GM21619 (cell line): ENCODE data around the gene DPYD.

Experiments used
- ATAC-seq: cut with Tn5 transposase; IDR thresholded peaks from one replicate; pipeline ENCODE4 v1.9.1; 2021; ENCODE audit not compliant: unreplicated experiment

DPYD gene

GRCh38 chr1:97331165-97331564 lies 589.7 kb downstream of the DPYD start:
- no peak for ATAC-seq

DNA sequence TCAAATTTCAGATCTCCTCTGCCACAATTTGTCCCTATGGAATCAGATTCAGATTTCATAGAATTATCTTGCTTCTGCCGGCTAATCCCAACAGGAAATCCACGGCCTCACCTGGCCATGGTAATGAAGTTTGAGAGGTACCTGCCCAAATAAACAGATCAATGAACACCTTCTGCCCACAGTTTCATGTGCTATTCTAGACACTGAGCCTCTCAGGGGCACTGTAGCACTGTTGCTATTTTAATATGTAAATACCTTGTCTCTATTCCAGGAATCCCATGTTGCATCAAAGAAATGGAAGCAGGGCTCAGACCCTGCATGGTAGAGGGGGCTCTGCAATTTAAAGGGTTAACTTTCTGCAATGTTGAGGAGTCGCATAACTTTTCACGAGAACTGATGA lies 606.1 kb downstream of the DPYD start:
- no peak for ATAC-seq

DNA sequence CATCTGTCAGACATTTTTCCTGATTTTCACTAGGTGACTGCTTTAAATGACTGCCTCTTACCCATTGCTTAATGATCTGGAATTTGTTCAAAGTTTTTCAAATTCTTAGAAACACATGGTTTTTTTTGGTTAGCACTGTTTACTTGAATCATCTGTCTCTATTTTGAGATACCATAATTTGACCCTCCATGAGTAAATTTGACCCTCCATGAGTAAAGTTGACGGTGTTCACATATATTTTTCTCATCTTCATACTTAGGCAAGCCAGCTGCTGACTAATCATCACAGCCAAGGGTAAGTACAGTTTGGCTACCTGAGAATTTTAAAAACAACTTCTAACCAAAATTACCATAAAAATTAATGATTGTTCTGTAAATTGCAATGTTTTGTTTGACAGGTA lies 612.7 kb downstream of the DPYD start:
- ATAC-seq: no peak

DNA sequence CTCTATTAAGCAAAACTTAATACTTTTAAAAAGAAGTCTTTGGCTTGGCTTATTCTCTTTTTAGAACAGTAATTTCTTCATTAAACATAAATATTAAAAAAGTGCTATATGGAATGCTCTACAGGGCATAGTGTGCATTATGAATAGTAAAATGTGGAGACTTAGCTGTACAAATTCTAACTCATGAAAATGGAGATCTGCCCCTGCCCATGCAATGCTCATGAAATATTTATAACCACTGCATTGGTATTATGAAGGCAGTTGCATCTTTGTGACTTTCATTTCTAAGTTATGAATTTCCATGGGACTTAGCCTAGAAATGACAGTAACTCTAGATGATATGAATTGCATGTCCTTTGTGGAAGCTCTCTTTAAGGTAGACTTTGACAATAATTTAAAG lies 613.3 kb downstream of the DPYD start:
- no peak for ATAC-seq

DNA sequence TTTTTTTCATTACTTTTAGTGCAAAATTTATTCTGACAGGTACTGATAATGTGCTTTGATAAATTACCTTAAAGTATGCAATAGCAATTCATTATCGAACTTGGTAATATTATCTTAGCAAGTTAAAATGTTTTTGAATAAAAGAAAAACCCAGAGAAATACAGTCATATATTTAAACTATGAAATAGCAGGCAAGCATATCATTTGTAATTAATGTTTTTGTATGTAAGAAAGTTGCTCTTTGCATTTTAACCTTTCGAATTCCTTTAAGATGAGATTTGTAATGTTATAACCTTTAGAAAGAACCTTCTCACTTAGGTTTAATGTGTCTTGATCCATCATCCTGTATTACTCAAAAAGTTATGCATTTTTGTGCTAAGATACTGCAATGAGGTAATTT lies 613.7 kb downstream of the DPYD start:
- no peak for ATAC-seq

- no peak for ATAC-seq
Measured at GRCh38 chr1:97306504-97306903, 614.3 kb downstream of the DPYD start.

- ATAC-seq: no peak
Measured at GRCh38 chr1:97304366-97304765, 616.5 kb downstream of the DPYD start.

GRCh38 chr1:97298966-97299365 lies 621.9 kb downstream of the DPYD start:
- ATAC-seq: no peak

DNA sequence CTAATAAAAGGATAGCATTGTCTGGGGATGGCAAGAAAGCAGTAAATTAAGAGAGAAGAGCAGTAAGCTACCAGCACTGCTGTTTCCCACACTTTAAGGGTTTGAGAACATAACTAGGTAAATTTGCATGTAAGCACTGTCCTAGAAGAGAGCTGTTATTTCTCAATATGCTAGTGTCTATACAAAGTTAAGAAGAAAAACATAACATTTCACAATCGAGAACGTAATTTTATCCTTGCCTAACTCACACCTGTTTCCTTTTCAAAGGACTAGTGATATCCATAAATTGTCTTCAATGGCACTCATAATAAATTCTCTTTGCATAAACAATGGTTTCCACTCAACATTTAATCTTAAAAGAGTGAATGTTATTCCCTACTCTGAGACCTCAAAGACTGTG lies 623.2 kb downstream of the DPYD start:
- ATAC-seq: no peak

DNA sequence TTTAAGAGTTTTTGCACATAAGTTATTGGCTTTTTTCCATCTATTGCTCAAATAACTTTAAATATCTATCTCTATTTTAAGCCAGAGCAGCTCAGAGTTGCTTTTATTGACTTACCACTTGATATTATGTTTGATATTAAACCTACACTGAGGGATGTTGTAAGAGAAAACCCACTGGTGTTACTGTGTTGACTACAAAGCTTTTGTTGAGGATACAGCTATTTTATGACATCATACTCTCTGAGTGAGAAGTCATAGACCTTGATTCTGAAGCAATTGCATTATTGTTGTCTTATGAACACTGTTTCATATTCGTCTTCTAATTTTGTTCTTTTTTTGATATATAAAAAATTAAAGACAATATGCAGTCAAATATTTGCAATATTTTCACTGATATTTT lies 638.9 kb downstream of the DPYD start:
- no peak for ATAC-seq

DNA sequence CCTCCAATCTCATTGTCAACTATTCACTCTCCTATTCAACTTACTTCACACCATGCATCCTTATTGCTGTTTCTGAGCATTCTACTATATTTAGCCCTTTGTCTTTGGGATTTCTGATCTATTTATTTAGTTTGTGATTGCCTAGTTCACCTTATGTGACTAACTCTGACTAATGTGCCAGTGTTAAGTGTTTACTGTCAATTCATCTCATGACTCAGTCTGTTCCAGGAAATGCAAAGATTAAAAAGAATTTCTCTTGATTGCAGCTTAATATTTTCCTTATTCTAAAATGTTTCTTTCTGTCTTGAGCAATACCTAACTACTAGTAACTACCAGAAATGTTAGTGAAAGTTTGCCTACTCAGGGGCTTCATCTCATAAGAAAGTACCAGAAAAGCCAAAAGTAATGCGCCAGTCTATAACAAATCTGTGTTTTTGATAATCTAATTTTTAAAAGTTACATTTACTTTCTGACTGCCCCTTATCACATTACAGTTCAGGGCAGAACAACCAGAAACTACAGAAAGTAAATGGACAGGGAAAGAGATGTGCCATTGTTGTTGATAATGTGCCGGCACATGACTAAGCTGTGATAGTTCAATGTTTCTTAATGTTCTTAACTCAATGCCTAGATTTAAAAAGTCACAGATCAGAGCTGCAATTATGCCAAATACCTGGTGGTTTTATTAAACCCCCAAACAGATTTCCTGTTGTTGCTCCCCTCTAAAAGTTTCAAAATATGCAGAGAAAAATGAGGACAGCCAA lies 642.8 kb downstream of the DPYD start:
- ATAC-seq: no peak

DNA sequence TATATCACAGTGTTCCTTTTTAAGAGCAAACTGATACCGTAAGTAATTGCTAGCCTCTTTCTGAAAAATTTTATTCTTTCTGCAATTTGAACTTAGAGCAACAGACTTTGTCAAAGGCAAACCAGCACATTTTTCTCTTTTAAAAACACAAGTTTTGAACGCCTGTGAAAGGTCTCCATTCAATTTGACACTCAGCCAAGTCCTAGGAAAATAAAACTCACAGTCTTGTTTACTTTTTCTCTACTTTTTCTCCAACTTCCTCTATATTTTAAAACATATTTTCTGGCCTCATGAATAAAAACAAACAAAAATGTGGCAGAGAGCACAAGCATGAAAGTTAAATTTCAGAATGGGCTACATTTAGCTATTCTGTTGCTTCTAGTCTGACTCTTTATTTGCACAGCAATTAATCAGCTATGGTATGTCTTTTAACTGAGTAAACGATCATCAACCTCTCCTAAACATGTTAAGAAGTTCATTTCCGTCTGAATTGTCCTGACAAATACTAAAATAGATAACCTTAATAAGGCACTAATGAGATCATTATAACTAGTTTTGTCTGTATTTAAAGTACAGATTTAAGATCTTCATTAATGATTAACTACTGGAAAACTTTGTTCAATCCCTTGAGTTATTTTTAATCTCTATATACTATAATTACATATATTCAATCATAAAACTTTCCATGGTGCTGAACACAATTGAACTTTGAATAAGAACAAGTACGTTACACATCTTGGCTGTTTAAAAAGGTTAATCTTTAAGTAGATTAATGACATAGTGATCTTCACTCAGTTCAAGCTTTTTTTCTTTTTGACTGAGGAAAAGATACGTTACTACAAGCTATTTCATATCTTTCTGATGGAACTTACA lies 648.7 kb downstream of the DPYD start:
- no peak for ATAC-seq

DNA sequence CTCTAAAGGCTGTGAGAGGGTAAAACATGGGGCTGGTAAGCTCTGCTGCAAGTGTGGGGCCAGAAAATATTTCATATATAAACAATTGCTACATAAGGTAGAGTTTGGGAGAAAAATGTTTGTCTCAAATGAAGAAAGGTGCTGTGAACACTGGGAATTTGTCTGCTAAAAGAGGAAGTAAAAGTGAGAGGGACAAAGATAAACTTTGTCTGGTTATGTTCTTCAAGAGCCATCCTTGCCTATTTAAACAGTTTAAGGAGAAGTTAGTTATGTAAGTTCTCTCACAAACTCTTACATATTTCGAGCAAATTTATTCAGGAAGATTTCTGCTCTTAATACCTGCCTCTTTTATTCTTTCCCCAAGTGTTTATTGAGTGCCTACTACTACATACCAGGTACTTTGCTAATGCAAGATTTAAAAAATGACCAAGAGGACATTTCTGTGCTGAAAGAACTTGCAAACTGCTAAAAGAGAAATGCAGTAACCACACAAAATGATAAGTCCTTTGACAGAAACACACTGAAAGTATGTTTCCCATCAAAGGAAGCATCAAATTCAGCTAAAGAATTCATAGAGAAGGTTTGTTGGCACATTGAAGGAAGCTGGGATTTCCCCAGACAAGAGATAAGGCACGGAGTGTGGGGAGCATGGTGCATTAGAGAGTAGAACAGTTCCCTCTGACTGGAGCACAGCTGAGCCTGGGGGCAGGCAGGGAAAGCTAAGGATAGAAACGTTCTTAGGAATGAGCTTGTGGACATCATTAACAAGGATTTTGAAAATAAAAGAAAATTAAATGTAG lies 650.1 kb downstream of the DPYD start:
- no peak for ATAC-seq

DNA sequence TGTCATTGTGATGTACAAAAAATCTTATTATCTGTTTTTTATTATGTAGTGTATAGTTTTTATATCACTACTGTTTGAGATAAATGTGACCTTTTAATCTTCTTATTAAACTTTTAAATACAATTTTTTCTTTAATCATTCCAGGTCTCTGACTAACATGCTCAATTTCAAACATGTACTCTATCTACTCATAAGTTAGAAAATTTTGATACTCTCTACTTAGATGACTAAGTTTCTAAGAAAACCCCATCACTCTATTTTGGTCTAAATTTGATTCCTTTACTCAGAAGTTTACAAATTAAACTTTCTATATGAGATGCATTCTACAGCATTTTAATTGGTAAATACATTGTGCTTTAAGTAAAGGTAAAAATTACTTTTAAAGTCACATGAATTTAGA lies 655.2 kb downstream of the DPYD start:
- ATAC-seq: no peak

DNA sequence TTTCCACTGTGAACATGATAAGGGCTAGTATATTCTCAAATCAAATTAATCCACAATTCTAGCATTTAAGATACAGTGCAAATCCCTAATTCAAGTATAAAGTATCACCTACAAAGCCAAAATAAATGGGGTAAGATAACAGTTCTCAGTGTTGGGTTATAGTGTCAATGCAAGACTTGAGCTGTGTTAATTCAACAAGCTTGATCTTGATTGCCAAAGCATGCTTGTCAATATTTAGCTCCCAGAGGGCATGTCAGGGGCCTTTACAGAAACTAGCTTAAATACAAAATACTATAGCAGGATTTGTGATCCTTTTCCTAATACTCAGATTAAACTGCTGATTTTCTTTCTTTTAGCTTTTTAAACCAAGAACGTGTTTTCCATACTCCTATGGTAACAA lies 658.0 kb downstream of the DPYD start:
- ATAC-seq: no peak

- ATAC-seq: no peak
Measured at GRCh38 chr1:97258597-97258996, 662.2 kb downstream of the DPYD start.

GRCh38 chr1:97254731-97255463 lies 665.9 kb downstream of the DPYD start:
- no peak for ATAC-seq

- ATAC-seq: no peak
Measured at GRCh38 chr1:97252925-97253324, 667.9 kb downstream of the DPYD start.

GRCh38 chr1:97252076-97252475 lies 668.8 kb downstream of the DPYD start:
- ATAC-seq: no peak

DNA sequence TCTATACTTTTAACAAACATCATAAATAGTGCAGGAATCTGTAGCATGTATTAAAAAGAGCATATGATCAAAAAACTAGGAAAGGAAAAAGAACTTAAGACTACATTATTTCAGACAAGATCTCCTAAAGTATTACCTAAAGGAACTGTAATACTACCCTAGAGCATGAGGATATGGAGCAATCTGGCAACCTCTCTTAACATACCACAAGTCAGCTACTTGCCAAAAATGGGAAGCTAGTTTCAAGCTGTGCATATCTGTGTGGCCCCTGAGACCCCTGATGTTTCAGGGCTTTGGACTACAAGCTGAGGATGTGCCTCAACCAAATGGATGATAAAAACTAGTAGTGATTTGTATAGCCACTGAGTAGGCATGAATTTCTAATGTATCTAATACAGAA lies 673.6 kb downstream of the DPYD start:
- ATAC-seq: no peak

DNA sequence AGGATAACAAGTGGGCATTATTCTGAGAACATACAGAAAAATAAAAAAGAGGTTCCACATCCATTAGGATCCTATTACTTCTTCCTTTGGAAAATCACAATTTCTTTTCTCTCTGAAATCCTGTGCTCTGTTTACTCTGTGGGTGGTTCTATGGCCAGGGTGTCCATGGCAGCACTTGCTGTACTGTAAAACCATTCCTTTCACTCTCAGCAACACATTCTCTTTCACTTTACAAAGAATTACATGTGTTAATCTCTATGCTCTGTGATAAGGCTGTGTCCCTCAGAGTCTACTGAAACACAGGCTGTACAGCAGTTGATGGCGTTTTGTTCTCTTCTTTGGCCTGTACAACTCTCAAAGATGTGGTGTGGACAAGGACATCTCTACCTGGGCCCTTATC lies 675.2 kb downstream of the DPYD start:
- no peak for ATAC-seq
